OCI-LY3 (cell line): ENCODE measurements around the gene FERMT3.

Source experiments
- H2AFZ ChIP-seq: fragments of 200-600, 300-600 bp; shearing (Covaris generic); 2 replicates; pipeline ENCODE4 v1.6.0; 2014; ENCODE audit warnings: antibody characterized with exemption, low read depth, low read length
- H3K27ac ChIP-seq: fragments of 200-600, 300-600 bp; sonication (generic); 2 replicates; pipeline ENCODE4 v1.5.1; 2014; ENCODE audit warnings: mild to moderate bottlenecking, low read length, moderate library complexity, mixed read lengths
- H3K27me3 ChIP-seq: fragments of 200-600, 300-600 bp; sonication (generic); 2 replicates; pipeline ENCODE4 v1.6.1; 2014; ENCODE audit warnings: low read depth, low read length, mixed read lengths
- H3K36me3 ChIP-seq: fragments of 200-600, 300-600 bp; sonication (generic); replicated peaks from 2 replicates; pipeline ENCODE3; 2014; ENCODE audit warnings: low read depth, low read length, mixed read lengths
- H3K4me1 ChIP-seq: fragments of 300-600, 200-600 bp; sonication (generic); 2 replicates; pipeline ENCODE4 v1.6.1; 2014; ENCODE audit warnings: low read length, mixed read lengths
- H3K4me2 ChIP-seq: fragments of 200-600, 300-600 bp; sonication (generic); 2 replicates; pipeline ENCODE4 v1.6.1; 2014; ENCODE audit warnings: low read length, mixed read lengths
- H3K4me3 ChIP-seq: fragments of 300-600, 200-600 bp; sonication (generic); 2 replicates; pipeline ENCODE4 v1.5.1; 2014; ENCODE audit warnings: antibody characterized with exemption, mild to moderate bottlenecking, low read length, moderate library complexity
- H3K79me2 ChIP-seq: fragments of 300-600, 200-600 bp; shearing (Covaris generic); 2 replicates; pipeline ENCODE4 v1.6.1; 2014; ENCODE audit warnings: mild to moderate bottlenecking, low read length, mixed read lengths
- H3K9ac ChIP-seq: fragments of 300-600, 200-600 bp; shearing (Covaris generic); 2 replicates; pipeline ENCODE4 v1.6.0; 2014; ENCODE audit warnings: mild to moderate bottlenecking, low read length, moderate library complexity
- H3K9me3 ChIP-seq: fragments of 200-600, 300-600 bp; shearing (Covaris generic); 2 replicates; pipeline ENCODE4 v1.6.1; 2014; ENCODE audit warnings: low read length, mixed read lengths; ENCODE audit not compliant: insufficient read depth
- H4K20me1 ChIP-seq: fragments of 200-600, 300-600 bp; sonication (generic); 2 replicates; pipeline ENCODE4 v1.6.1; 2016; ENCODE audit warnings: low read length, mixed read lengths; ENCODE audit not compliant: insufficient read depth
- CTCF ChIP-seq: fragments of 200-600, 300-600 bp; sonication (generic); IDR thresholded peaks from 2 replicates; pipeline ENCODE4 v1.5.1; 2014; ENCODE audit warnings: antibody characterized with exemption, low read length, low read depth
- EZH2phosphoT487 ChIP-seq: fragments of 200-600 bp; shearing (Covaris generic); IDR thresholded peaks from 2 replicates; pipeline ENCODE4 v1.6.1; 2018; ENCODE audit warnings: antibody characterized with exemption, mixed run types, low read depth

Gene FERMT3

GRCh38 chr11:64263021-64263946 lies 56.8 kb downstream of the FERMT3 start:
- H4K20me1 ChIP-seq = no peaks in the 10 kb centered on the region

GRCh38 chr11:64263947-64264317 lies 57.4 kb downstream of the FERMT3 start:
- Histone ChIP-seq H3K9me3 (no peaks in the 10 kb centered on the region), H4K20me1 (no peaks in the 10 kb centered on the region), H3K79me2 (peaks cover 4% of the 10 kb centered on the region; the same call in 1 of the 2 replicates), H3K36me3 (peaks cover 48% of the 10 kb centered on the region), H3K27ac (no peak overlapping the region), H3K27me3 (no peaks in the 10 kb centered on the region), H2AFZ (no peak overlapping the region), H3K4me1 (peaks cover 25% of the 10 kb centered on the region), H3K9ac (no peak overlapping the region), H3K4me3 (no peak overlapping the region), H3K4me2 (no peak overlapping the region)
- TF ChIP-seq EZH2phosphoT487 (no peak), CTCF (no peak)

More at GRCh38 chr11:64263021-64263946, 56.8 kb downstream of the FERMT3 start:
- peaks cover 54% of the 10 kb centered on the region for H3K36me3 ChIP-seq
- TF ChIP-seq EZH2phosphoT487 = no peak
- no peak for TF ChIP-seq CTCF
- no peaks in the 10 kb centered on the region for H3K79me2 ChIP-seq
- no peak overlapping the region for H3K4me3 ChIP-seq
- no peak overlapping the region for H3K9ac ChIP-seq
- peaks cover 21% of the 10 kb centered on the region for H3K4me1 ChIP-seq
- no peaks in the 10 kb centered on the region for H3K27me3 ChIP-seq
- no peaks in the 10 kb centered on the region for H3K9me3 ChIP-seq
- no peak overlapping the region for H3K27ac ChIP-seq
- no peak overlapping the region for H3K4me2 ChIP-seq
- H2AFZ ChIP-seq = no peak overlapping the region

GRCh38 chr11:64264371-64264852 lies 57.9 kb downstream of the FERMT3 start:
- Histone ChIP-seq H3K27me3 (no peaks in the 10 kb centered on the region), H3K4me2 (no peak overlapping the region), H3K9ac (no peak overlapping the region), H3K4me1 (peaks cover 22% of the 10 kb centered on the region), H3K4me3 (no peak overlapping the region), H2AFZ (no peak overlapping the region), H3K79me2 (peaks cover 4% of the 10 kb centered on the region; the same call in 1 of the 2 replicates), H3K9me3 (no peaks in the 10 kb centered on the region), H4K20me1 (no peaks in the 10 kb centered on the region), H3K27ac (no peak overlapping the region), H3K36me3 (peaks cover 44% of the 10 kb centered on the region)
- TF ChIP-seq EZH2phosphoT487 (no peak), CTCF (no peak)
